ENCODE data around the gene DUSP8. TPM values are rescaled to one million over a fixed set of nuclear protein-coding genes. Genes with fewer than 3 reads are reported as not detected.
"Not testable (repeated sequence)": the region's sequence is repeated elsewhere in the genome, so short reads cannot be mapped to it uniquely, and the experiment has no call there.

DUSP8 gene, protein sequence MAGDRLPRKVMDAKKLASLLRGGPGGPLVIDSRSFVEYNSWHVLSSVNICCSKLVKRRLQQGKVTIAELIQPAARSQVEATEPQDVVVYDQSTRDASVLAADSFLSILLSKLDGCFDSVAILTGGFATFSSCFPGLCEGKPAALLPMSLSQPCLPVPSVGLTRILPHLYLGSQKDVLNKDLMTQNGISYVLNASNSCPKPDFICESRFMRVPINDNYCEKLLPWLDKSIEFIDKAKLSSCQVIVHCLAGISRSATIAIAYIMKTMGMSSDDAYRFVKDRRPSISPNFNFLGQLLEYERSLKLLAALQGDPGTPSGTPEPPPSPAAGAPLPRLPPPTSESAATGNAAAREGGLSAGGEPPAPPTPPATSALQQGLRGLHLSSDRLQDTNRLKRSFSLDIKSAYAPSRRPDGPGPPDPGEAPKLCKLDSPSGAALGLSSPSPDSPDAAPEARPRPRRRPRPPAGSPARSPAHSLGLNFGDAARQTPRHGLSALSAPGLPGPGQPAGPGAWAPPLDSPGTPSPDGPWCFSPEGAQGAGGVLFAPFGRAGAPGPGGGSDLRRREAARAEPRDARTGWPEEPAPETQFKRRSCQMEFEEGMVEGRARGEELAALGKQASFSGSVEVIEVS
- 1.8 TPM for total RNA-seq

- DNase-seq: peak; percentile 76
These were observed at the start of gene DUSP8 for GRCh38 chr11:1572197-1573076. Gene DUSP8, minus strand, starts transcription at chr11:1572271. Its CDS starts 6,445 bp downstream, at chr11:1565826.

GRCh38 chr11:1619449-1619848 is 47.4 kb upstream of the DUSP8 start:
- no peak for DNase-seq

DNA sequence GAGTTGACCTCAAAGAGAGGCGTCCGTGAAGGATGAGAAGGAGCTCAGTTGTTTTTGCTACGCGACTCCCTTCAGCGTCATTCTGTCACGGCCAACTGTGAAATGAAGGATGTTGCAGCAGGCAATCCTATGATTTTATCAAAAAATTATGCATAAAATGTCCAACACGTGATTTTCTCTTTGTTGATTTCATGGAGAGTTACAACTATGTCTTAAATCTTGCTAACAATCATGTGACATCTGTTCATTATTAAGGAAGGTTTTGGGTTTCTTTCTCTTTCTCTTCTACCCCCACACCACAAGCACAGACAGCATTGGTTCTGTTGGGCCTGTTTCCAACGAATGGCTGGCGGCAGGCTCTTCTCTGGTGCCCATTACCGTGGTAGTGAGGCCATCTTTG is 46.2 kb upstream of the DUSP8 start:
- peak; percentile 71 for DNase-seq

DNA sequence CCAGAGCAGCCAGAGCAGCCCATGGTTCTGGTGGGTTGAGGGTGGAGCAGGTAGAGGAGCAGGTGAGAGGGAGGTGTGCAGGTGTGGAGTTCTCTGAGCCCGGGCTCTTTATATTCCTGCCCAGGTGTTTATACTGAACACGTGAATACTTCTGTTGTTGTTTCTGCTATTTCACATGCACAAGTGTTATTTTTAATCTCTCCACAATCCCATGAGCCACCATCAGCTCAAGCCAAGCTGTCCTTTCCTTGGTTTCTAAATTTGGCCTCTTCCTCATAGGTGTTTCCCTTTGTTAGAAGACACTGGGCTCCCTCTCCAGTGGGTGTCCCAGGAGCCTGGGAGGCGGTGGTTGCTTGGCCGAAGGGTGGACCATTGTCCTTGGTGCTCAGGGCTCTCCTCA is 36.3 kb upstream of the DUSP8 start, which contains the start of gene KRTAP5-3:
Gene KRTAP5-3, minus strand, starts transcription at position 101 of the 400 bp plus-strand sequence. Its CDS starts 78 bp downstream, at position 23.
- DNase-seq: no peak

GRCh38 chr11:1607901-1608300 is 35.8 kb upstream of the DUSP8 start:
- DNase-seq: not testable (repeated sequence)

- not testable (repeated sequence) for DNase-seq
These were observed 35.2 kb upstream of the DUSP8 start for GRCh38 chr11:1607156-1607845.

DNA sequence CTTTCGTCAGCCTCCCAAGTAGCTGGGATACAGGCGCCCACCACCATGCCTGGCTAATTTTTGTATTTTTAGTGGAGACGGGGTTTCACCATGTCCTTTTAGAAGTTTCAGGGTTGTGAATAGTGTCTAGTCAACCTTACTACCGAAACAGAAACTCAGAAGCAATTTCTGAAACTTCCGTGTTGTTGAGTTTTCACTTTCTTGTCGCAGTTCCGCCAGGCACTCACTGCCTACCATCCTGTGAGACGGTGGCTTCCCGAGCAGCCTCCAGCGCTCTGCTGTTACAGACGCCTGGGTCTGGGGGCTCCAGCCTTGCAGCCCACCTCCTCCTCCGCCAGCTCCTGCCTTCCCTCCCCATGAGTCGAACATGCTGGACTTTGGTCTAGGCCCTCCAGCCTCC is 33.9 kb upstream of the DUSP8 start:
- DNase-seq: not testable (repeated sequence)

DNA sequence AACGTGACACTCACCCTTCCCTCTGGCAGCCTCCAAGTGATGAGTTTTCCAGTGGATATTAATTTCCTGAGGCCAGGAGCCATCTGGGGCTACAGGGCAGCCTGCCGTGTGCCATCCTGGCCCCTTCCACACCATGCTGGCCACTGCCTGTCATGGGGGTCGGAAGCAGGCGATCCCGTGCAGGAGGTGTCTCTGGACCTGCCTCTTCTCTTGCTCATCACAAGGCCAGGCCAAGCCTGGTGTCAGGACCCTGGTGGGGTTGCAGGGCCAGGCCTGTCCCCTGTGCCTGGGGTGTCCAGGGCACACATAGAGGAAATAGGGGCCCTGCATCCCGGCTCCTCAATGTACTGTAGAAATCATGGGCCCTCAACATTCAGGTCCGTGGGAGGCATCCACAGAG is 32.6 kb upstream of the DUSP8 start:
- no peak for DNase-seq

- DNase-seq: no peak
These were observed 32.1 kb upstream of the DUSP8 start for GRCh38 chr11:1604181-1604580.

DNA sequence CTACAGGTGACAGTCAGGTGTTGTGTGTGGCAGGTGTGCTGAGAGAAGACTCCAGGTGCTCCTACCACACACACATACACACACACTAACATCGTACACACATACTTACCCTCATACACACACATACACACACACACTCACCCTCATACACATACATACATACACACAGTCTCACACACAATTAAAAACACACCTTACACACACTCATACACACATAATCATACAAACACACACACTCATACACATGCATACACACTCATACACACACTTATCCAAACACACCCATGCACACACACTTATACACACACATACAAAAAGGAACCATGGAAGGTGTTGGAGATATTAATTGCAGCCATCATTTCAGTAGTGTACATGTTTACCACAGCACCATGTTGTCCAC is 31.6 kb upstream of the DUSP8 start:
- DNase-seq: no peak

GRCh38 chr11:1601663-1602062 is 29.6 kb upstream of the DUSP8 start:
- DNase-seq: not testable (repeated sequence)

DNA sequence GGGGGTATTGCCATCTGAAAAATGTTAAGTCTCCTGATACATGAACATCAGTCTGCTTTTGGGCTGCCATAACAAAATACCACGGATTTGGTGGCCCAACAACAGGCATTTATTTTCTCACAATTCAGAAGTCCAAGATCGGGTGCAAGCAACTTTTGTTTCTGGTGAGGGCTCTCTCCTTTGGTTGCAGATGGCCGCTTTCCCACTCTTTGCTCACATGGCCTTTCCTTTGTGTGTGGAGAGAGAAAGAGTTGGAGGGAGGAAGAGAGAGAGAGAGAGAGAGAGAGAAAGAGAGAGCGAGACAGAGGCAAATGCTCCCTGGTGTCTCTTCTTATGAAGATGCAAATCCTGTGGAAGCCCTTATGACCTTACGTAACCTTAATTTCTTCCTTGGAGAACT is 28.6 kb upstream of the DUSP8 start:
- no peak for DNase-seq

DNA sequence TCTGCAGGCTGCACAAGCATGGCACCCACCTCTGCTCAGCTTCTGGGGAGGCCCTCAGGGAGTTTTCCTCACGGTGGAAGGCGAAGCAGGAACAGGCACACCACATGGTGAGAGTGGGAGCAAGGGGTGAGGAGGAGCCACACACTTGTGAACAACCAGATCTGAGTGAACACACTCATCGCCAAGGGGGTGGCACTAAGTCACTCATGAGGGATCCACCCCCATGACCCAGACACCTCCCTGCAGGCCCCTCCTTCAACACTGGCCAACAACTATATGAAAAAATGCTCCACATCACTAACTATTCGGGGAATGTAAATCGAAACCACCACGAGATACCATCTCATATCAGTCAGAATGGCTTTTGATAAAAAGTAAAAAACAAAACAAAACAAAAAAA is 26.7 kb upstream of the DUSP8 start:
- no peak for DNase-seq

DNA sequence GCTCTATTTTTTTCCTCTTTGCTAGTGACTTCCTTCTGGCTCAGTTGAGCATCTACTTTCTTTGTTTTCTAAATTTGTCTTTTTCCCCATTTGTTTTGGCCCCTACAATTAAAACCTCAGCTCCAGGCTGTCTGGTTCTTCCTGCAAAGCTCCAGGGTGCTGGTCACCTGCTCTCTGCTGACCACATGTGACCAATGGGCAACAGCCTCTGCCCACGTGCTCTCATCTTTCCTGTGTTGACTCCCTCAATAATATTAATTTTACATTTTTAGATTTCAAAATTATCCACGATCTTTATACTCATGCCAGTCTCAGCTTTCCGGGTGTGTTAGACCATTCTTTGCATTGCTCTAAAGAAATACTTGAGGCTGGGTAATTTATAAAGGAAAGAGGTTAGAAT is 26.3 kb upstream of the DUSP8 start:
- not testable (repeated sequence) for DNase-seq

DNA sequence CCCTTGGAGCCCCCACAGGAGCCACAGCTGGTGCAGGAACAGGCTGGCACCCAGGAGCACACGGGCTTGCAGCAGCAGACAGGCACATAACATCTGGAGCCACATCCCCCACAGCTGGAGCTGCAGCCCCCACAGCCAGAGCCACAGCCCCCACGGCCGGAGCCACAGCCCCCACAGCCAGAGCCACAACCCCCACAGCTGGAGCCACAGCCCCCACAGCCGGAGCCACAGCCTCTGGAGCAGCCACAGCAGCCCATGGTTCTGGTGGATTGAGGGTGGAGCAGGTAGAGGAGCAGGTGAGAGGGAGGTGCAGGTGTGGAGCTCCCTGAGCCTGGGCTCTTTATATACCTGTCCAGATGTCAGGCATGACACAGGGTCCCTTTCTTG is 25.9 kb upstream of the DUSP8 start, which contains the start of gene KRTAP5-2:
Gene KRTAP5-2, minus strand, starts transcription at position 301 of the 387 bp plus-strand sequence. Its CDS starts 44 bp downstream, at position 257.
- no peak for DNase-seq

DNA sequence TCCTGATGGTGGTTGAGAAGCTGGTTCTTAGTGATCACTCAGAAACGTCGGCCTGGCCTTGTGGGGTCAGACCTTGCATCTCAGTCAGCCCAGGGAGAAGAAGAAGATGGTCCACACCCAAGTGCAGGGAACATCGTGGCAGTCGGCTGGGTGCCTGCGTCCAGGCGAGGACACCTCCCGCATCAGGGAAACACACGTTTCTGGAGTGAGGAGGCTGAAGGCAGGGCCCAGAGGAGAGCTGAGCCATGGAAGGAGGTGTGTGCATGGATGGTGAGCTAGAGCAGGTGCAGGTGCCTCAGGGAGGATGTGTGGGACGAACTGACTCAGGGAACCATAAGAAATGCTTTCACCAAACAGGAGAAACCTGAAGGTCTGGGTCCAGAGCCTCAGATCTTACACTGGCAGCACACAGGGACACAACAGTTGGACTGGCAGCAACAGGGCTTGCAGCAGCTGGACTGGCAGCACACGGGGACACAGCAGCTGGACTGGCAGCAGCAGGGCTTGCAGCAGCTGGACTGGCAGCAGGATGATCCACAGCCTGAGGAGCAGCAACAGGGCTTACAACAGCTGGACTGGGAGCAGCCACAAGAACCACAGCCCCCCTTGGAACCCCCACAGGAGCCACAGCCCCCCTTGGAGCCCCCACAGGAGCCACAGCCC is 25.4 kb upstream of the DUSP8 start:
- no peak for DNase-seq

- DNase-seq: not testable (repeated sequence)
These were observed 24.6 kb upstream of the DUSP8 start for GRCh38 chr11:1596576-1597121.

GRCh38 chr11:1595994-1596575 is 24.0 kb upstream of the DUSP8 start:
- not testable (repeated sequence) for DNase-seq

- DNase-seq: no peak
These were observed 20.6 kb upstream of the DUSP8 start for GRCh38 chr11:1592628-1593027.

DNA sequence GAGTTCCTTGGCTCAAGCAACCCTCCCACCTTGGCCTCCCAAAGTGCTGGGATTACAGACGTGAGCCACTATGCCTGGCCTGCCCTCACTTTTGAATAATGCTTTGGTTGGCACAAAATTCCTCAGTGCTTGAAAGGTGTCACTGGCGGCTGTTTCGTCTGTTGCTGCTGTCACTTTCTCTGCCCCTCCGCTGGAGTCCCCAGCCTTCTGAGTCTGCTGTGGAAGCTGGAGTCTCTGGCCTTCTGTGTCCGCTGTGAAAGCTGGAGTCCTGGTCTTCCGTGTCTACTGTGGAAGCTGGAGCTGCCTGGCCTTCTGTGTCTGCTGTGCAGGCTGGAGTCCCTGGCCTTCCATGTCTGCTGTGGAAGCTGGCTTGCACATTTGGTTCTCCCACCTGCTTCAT is 17.9 kb upstream of the DUSP8 start:
- no peak for DNase-seq

All from skin of body (tissue), 2 donors.